ENCODE measurements around the gene INSR.
"Not testable (repeated sequence)": the region's sequence is repeated elsewhere in the genome, so short reads cannot be mapped to it uniquely, and the experiment has no call there.

The INSR gene

GRCh38 chr19:7217861-7218260 lies 76.4 kb downstream of the INSR start:
- DNase-seq, result no peak

GRCh38 chr19:7216373-7216902 lies 77.8 kb downstream of the INSR start:
- DNase-seq, result no peak

GRCh38 chr19:7215176-7215575 lies 79.0 kb downstream of the INSR start:
- DNase-seq, result no peak

GRCh38 chr19:7214324-7215089 lies 79.7 kb downstream of the INSR start:
- DNase-seq, result no peak

- no peak for DNase-seq
These were observed 80.4 kb downstream of the INSR start for GRCh38 chr19:7213628-7214323.

- DNase-seq, result no peak
These were observed 82.8 kb downstream of the INSR start for GRCh38 chr19:7211191-7211951.

GRCh38 chr19:7210359-7210758 lies 83.9 kb downstream of the INSR start:
- no peak for DNase-seq

GRCh38 chr19:7209597-7210325 lies 84.5 kb downstream of the INSR start:
- not testable (repeated sequence) for DNase-seq

GRCh38 chr19:7209036-7209435 lies 85.2 kb downstream of the INSR start:
- DNase-seq, result not testable (repeated sequence)

- no peak for DNase-seq
These were observed 90.9 kb downstream of the INSR start for GRCh38 chr19:7203332-7203731.

GRCh38 chr19:7202888-7203287 lies 91.3 kb downstream of the INSR start:
- DNase-seq, result no peak

GRCh38 chr19:7200736-7201135 lies 93.5 kb downstream of the INSR start:
- no peak for DNase-seq

- DNase-seq, result no peak
These were observed 94.3 kb downstream of the INSR start for GRCh38 chr19:7199613-7200533.

GRCh38 chr19:7197760-7198696 lies 96.2 kb downstream of the INSR start:
- peak; percentile 62 for DNase-seq

- DNase-seq, result peak; percentile 64
These were observed 97.0 kb downstream of the INSR start for GRCh38 chr19:7197119-7197759.

GRCh38 chr19:7196763-7197118 lies 97.5 kb downstream of the INSR start:
- DNase-seq, result no peak

GRCh38 chr19:7195046-7195445 lies 99.2 kb downstream of the INSR start:
- no peak for DNase-seq

GRCh38 chr19:7194566-7194965 lies 99.6 kb downstream of the INSR start:
- DNase-seq, result no peak

GRCh38 chr19:7191946-7192691 lies 102.1 kb downstream of the INSR start:
- DNase-seq, result no peak

Data from SHP77 treated with DMSO at 0.1 percent for 48 hours (cell line).